ENCODE results near the gene CCDC183.

DNA sequence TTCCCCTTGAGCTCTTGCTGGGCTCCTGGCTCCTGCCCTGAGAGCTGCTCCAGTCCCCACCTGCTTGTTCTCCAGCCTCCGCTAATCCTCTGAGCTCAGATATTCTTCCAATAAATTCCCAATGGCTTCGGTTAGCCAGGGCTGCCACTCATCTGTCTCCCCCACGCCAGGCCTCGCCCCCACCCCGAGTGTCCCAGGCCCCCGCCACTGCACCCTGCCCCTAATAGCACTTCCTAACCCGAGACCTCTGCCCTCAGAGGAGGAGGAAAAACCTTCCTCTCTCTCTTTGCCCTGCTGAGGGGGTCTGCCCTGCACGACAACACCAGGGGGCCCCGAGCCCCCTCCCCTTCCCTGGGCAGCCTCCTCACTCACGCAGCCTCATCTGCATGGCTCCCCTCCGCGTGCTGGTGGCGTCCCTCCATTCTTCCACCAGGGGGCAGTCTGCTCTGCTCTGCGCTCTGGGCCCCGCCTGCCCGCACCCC, 26.4 kb upstream of the CCDC183 start:
- no peak for TF ChIP-seq SREBF2 (IDR thresholded peaks at IDR 0.05; ENCODE audit: low read length)
- TF ChIP-seq MTA3 (IDR thresholded peaks at IDR 0.05; ENCODE audit: borderline replicate concordance, low read length): no peak
- TF ChIP-seq FOXM1 (IDR thresholded peaks at IDR 0.05; ENCODE audit: low read depth, low read length): no peak
- no peak for TF ChIP-seq YY1 (IDR thresholded peaks at IDR 0.05; ENCODE audit: low read depth, low read length)
- TF ChIP-seq, protein P1, sequence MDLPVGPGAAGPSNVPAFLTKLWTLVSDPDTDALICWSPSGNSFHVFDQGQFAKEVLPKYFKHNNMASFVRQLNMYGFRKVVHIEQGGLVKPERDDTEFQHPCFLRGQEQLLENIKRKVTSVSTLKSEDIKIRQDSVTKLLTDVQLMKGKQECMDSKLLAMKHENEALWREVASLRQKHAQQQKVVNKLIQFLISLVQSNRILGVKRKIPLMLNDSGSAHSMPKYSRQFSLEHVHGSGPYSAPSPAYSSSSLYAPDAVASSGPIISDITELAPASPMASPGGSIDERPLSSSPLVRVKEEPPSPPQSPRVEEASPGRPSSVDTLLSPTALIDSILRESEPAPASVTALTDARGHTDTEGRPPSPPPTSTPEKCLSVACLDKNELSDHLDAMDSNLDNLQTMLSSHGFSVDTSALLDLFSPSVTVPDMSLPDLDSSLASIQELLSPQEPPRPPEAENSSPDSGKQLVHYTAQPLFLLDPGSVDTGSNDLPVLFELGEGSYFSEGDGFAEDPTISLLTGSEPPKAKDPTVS (IDR thresholded peaks at IDR 0.05; ENCODE audit: low read depth, low read length): no peak
- no peak for TF ChIP-seq EP300 (IDR thresholded peaks at IDR 0.05; ENCODE audit: borderline replicate concordance in 1 of 2, control insufficient read depth in 1 of 2, low read depth in 2 of 2, low read length in 2 of 2)
